Measurements from ENCODE around the gene CRYBG1.

The CRYBG1 gene

DNA sequence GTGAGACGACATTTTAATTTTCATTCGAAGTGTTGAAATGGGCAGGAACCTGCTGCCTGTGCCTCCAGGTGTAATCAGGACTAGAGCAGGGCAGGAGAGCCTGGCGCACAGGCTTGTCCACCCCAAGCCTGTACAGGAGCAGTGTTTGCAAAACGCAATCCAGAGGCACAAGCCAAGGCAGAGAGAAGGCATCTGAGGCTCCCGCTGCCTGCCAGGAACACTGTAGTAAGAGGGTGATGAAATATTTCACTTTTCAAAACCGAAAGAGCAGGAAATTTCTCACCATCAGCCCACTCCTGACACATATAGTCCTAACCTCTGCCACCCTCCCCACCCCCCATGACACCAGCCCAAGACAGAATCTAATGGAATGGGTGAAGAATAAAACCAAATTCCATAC lies 136.3 kb downstream of the CRYBG1 start:
- TF ChIP-seq, protein P1, sequence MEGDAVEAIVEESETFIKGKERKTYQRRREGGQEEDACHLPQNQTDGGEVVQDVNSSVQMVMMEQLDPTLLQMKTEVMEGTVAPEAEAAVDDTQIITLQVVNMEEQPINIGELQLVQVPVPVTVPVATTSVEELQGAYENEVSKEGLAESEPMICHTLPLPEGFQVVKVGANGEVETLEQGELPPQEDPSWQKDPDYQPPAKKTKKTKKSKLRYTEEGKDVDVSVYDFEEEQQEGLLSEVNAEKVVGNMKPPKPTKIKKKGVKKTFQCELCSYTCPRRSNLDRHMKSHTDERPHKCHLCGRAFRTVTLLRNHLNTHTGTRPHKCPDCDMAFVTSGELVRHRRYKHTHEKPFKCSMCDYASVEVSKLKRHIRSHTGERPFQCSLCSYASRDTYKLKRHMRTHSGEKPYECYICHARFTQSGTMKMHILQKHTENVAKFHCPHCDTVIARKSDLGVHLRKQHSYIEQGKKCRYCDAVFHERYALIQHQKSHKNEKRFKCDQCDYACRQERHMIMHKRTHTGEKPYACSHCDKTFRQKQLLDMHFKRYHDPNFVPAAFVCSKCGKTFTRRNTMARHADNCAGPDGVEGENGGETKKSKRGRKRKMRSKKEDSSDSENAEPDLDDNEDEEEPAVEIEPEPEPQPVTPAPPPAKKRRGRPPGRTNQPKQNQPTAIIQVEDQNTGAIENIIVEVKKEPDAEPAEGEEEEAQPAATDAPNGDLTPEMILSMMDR (IDR thresholded peaks at IDR 0.05; ENCODE audit: insufficient read depth, low read length, poor library complexity, severe bottlenecking): no peak
- H3K27me3 ChIP-seq (replicated peaks; ENCODE audit: control insufficient read depth, insufficient read depth, low read length): no peaks in the 10 kb centered on the region
- H3K36me3 ChIP-seq (ENCODE audit: control insufficient read depth, insufficient read depth, low read length): no peaks in the 10 kb centered on the region
- no peak overlapping the region for H3K4me3 ChIP-seq (replicated peaks; ENCODE audit: low read depth, low read length)
- DNase-seq (ENCODE audit: extremely low read depth, insufficient read length): no peak

DNA sequence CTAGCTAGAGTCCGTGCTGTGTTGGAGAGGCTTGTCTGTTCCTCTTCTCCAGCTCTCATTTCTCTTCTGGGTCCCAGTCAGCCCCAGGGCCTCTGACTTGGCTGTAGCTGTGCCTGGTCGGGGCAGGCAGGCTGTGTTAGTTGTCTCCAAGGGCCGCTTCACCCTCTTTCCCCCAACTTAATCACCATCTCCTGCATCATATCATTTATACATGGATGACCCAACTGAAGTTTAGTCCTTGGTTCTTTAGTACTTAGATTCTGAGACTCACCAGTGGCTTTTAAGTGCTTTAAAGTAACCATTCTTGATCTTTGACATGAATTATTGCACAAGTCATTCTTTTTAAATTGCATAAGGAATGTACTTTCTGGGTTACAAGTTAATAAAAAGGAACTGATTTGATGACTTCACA lies 141.4 kb downstream of the CRYBG1 start:
- TF ChIP-seq, protein P1 (IDR thresholded peaks at IDR 0.05; ENCODE audit: insufficient read depth, low read length, poor library complexity, severe bottlenecking): no peak
- Histone ChIP-seq H3K4me3 (replicated peaks; ENCODE audit: low read depth, low read length) (no peak overlapping the region), H3K36me3 (ENCODE audit: control insufficient read depth, insufficient read depth, low read length) (no peaks in the 10 kb centered on the region), H3K27me3 (replicated peaks; ENCODE audit: control insufficient read depth, insufficient read depth, low read length) (no peaks in the 10 kb centered on the region)
- DNase-seq (ENCODE audit: extremely low read depth, insufficient read length): no peak

GRCh38 chr6:106502559-106502958 lies 142.0 kb downstream of the CRYBG1 start:
- TF ChIP-seq, protein P1 (IDR thresholded peaks at IDR 0.05; ENCODE audit: insufficient read depth, low read length, poor library complexity, severe bottlenecking): no peak

DNA sequence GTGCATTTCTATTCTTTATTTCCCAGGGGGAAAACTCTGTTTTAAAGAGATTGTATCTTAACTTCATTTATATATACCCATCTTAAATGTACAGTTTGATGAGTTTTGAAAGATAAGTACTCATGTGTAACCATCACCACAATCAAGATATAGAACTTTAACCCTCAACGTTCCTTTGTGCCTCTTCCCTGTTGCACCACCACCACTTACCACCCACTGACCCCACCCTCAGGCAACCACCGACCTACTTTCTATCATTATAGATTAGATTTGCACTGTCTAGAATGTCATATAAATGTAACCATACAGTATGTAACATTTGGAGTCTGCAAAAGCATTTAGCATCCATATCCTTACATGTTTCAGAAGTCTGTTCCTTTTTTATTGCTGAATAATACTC lies 147.8 kb downstream of the CRYBG1 start:
- DNase-seq (ENCODE audit: extremely low read depth, insufficient read length): no peak
- Histone ChIP-seq H3K27me3 (replicated peaks; ENCODE audit: control insufficient read depth, insufficient read depth, low read length) (no peaks in the 10 kb centered on the region), H3K36me3 (ENCODE audit: control insufficient read depth, insufficient read depth, low read length) (no peaks in the 10 kb centered on the region), H3K4me3 (replicated peaks; ENCODE audit: low read depth, low read length) (no peak overlapping the region)
- TF ChIP-seq, protein P1 (IDR thresholded peaks at IDR 0.05; ENCODE audit: insufficient read depth, low read length, poor library complexity, severe bottlenecking): no peak

More at GRCh38 chr6:106502559-106502958, 142.0 kb downstream of the CRYBG1 start:
- Histone ChIP-seq H3K36me3 (ENCODE audit: control insufficient read depth, insufficient read depth, low read length) (no peaks in the 10 kb centered on the region), H3K27me3 (replicated peaks; ENCODE audit: control insufficient read depth, insufficient read depth, low read length) (no peaks in the 10 kb centered on the region), H3K4me3 (replicated peaks; ENCODE audit: low read depth, low read length) (no peak overlapping the region)
- no peak for DNase-seq (ENCODE audit: extremely low read depth, insufficient read length)

DNA sequence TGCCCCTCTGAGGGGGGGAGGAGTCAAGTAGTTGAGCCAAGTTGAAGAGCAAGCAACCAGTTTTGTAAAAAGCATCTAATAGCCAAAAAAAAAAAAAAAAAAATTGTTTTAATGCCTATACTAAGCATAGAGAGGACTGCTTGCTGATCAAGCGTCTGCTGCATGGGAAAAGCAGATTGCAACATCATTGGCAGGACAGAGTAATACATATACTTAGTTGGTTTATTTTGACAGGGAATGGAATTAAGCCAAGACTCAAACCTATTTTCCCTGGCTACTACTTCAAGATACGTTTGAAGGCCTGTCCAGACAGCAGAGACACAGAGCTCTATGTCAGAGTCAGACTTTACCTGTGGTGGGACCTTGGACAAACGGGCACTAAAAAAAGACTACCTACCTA lies 148.3 kb downstream of the CRYBG1 start:
- TF ChIP-seq, protein P1 (IDR thresholded peaks at IDR 0.05; ENCODE audit: insufficient read depth, low read length, poor library complexity, severe bottlenecking): no peak
- no peak for DNase-seq (ENCODE audit: extremely low read depth, insufficient read length)
- H3K4me3 ChIP-seq (replicated peaks; ENCODE audit: low read depth, low read length): no peak overlapping the region
- H3K27me3 ChIP-seq (replicated peaks; ENCODE audit: control insufficient read depth, insufficient read depth, low read length): no peaks in the 10 kb centered on the region
- no peaks in the 10 kb centered on the region for H3K36me3 ChIP-seq (ENCODE audit: control insufficient read depth, insufficient read depth, low read length)

GRCh38 chr6:106509420-106510089 lies 149.0 kb downstream of the CRYBG1 start:
- Histone ChIP-seq H3K27me3 (replicated peaks; ENCODE audit: control insufficient read depth, insufficient read depth, low read length) (no peaks in the 10 kb centered on the region), H3K36me3 (ENCODE audit: control insufficient read depth, insufficient read depth, low read length) (no peaks in the 10 kb centered on the region), H3K4me3 (replicated peaks; ENCODE audit: low read depth, low read length) (peak overlapping the region; percentile 68)
- TF ChIP-seq, protein P1 (IDR thresholded peaks at IDR 0.05; ENCODE audit: insufficient read depth, low read length, poor library complexity, severe bottlenecking): peak; percentile 20
- no peak for DNase-seq (ENCODE audit: extremely low read depth, insufficient read length)

Measured in GM06990 (cell line).